Fibroblast of lung (primary cell): ENCODE measurements around the gene XXYLT1. TPM values are rescaled to one million over a fixed set of nuclear protein-coding genes. Genes with fewer than 3 reads are reported as not detected.

ENCODE experiments used
- DNase-seq, 2 donors: peaks; one replicate each; pipeline versions ENCODE4 v3.0.0 to v3.0.0-alpha.2; 2010; ENCODE audit warnings: low read depth in 2 of 2
- H2AFZ ChIP-seq: 2 replicates; pipeline ENCODE4 v1.5.1; 2012; ENCODE audit warnings: low read length, control low read depth, inconsistent platforms
- H3K27ac ChIP-seq: 2 replicates; pipeline ENCODE4 v1.5.1; 2011; ENCODE audit warnings: low read length, control low read depth; ENCODE audit not compliant: insufficient read depth
- H3K27me3 ChIP-seq: 2 replicates; pipeline ENCODE4 v1.5.1; 2011; ENCODE audit warnings: mild to moderate bottlenecking, low read length; ENCODE audit not compliant: control insufficient read depth, insufficient read depth
- H3K36me3 ChIP-seq: 2 replicates; pipeline ENCODE4 v1.5.1; 2011; ENCODE audit warnings: low read length; ENCODE audit not compliant: control insufficient read depth, insufficient read depth
- H3K4me1 ChIP-seq: 2 replicates; pipeline ENCODE4 v1.5.1; 2011; ENCODE audit warnings: low read length; ENCODE audit not compliant: control insufficient read depth, insufficient read depth; ENCODE audit errors: extremely low read depth
- H3K4me2 ChIP-seq: 2 replicates; pipeline ENCODE4 v1.5.1; 2011; ENCODE audit warnings: low read length, control low read depth; ENCODE audit not compliant: insufficient read depth; ENCODE audit errors: extremely low read depth
- H3K4me3 ChIP-seq, 4 experiments: fragments of 200-600 bp in 1 of 4; sonication (generic) in 1 of 4; replicated peaks in 1 of 4; 2 replicates each; pipeline ENCODE4 v1.5.1; 2011 to 2016; ENCODE audit warnings: low read length in 4 of 4, low read depth in 3 of 4, mild to moderate bottlenecking in 3 of 4, control low read depth in 2 of 4, inconsistent platforms in 1 of 4, mixed read lengths in 1 of 4; ENCODE audit not compliant: insufficient read depth in 1 of 4; ENCODE audit errors: control extremely low read depth in 1 of 4
- H3K79me2 ChIP-seq: 2 replicates; pipeline ENCODE4 v1.5.1; 2012; ENCODE audit warnings: mild to moderate bottlenecking, low read length, inconsistent platforms; ENCODE audit not compliant: control insufficient read depth, insufficient read depth
- H3K9ac ChIP-seq: 2 replicates; pipeline ENCODE4 v1.5.1; 2011; ENCODE audit warnings: mild to moderate bottlenecking, low read length, control low read depth; ENCODE audit not compliant: insufficient read depth
- H3K9me3 ChIP-seq: 2 replicates; pipeline ENCODE4 v1.5.1; 2012; ENCODE audit warnings: low read depth, low read length; ENCODE audit not compliant: control insufficient read depth, insufficient read depth
- H4K20me1 ChIP-seq: 2 replicates; pipeline ENCODE4 v1.5.1; 2011; ENCODE audit warnings: low read length; ENCODE audit not compliant: control insufficient read depth, insufficient read depth; ENCODE audit errors: extremely low read depth
- EZH2 ChIP-seq: IDR thresholded peaks from 2 replicates; pipeline ENCODE4 v1.5.1; 2012; ENCODE audit warnings: low read length, control low read depth, mild to moderate bottlenecking; ENCODE audit errors: missing control alignments
- polyA plus RNA-seq, 2 donors: library from polyadenylated mRNA; depleted of rRNA in 1 of 2; stranded (reverse) in 1 of 2; unstranded in 1 of 2; fragments of >200 nt; gene quantifications; 2 replicates each; pipeline ENCODE4 v1.2.1, GENCODE V29; 2011 to 2012; ENCODE audit warnings: missing spikeins in 1 of 2
- total RNA-seq: library from RNA; depleted of rRNA; stranded (reverse); fragments of >200 nt; gene quantifications from 2 replicates; pipeline ENCODE4 v1.2.1, GENCODE V29; 2014
- TF ChIP-seq, protein P1 (sequence below), 2 donors: IDR thresholded peaks in 1 of 2; conservative IDR thresholded peaks in 1 of 2; 1 replicate in 1 of 2; 2 replicates in 1 of 2; pipeline ENCODE4 v1.5.1; 2011 to 2012; ENCODE audit warnings: low read length in 2 of 2, control low read depth in 1 of 2, inconsistent platforms in 1 of 2, low read depth in 1 of 2, mild to moderate bottlenecking in 1 of 2

The XXYLT1 gene
- total and polyA plus RNA-seq, 2 donors (not counting 1 experiment from before 2014, with no cell fraction given): 12.4 to 18.5 TPM

DNA sequence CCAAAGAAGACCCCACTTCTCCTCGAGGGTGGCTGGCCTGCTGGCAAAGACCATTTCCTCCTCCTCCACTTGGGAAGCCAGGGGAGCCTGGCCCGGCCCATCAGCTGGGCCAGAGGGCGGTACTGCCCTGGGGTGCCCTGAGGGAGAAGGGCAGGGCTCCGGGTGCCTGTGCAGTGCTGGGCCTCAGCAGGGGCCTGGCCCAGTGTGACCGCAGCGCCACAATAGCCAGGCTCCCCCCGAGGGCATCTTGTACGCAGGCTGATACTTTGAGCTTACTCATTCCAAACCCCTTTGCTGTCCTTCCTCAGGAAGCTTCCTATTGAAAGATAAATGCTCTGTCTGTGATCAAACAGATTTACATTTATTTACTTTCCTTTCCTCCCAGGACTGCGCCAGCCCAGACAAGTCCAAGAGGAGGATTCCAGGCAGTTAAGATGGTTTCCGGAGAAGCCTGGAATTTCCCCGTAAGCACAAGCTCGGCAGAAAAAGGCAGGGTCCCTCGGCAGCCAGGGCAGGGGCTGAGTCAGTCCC, 240.1 kb downstream of the XXYLT1 start:
- H3K79me2 ChIP-seq: no peaks in the 10 kb centered on the region
- TF ChIP-seq, protein P1, sequence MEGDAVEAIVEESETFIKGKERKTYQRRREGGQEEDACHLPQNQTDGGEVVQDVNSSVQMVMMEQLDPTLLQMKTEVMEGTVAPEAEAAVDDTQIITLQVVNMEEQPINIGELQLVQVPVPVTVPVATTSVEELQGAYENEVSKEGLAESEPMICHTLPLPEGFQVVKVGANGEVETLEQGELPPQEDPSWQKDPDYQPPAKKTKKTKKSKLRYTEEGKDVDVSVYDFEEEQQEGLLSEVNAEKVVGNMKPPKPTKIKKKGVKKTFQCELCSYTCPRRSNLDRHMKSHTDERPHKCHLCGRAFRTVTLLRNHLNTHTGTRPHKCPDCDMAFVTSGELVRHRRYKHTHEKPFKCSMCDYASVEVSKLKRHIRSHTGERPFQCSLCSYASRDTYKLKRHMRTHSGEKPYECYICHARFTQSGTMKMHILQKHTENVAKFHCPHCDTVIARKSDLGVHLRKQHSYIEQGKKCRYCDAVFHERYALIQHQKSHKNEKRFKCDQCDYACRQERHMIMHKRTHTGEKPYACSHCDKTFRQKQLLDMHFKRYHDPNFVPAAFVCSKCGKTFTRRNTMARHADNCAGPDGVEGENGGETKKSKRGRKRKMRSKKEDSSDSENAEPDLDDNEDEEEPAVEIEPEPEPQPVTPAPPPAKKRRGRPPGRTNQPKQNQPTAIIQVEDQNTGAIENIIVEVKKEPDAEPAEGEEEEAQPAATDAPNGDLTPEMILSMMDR (conservative IDR thresholded peaks at IDR 0.05 in 1 of 2, IDR thresholded peaks at IDR 0.05 in 1 of 2; ENCODE audit: low read depth in 1 of 2, low read length in 2 of 2): no peak
- TF ChIP-seq EZH2: no peak
- H2AFZ ChIP-seq: no peak overlapping the region
- H3K36me3 ChIP-seq: no peaks in the 10 kb centered on the region
- H3K9ac ChIP-seq: no peak overlapping the region
- no peak overlapping the region for H3K27ac ChIP-seq
- peak in 1 of 2 donors; percentile 13 for DNase-seq
- H3K4me3 ChIP-seq: no peak overlapping the region
- no peaks in the 10 kb centered on the region for H3K9me3 ChIP-seq
- no peaks in the 10 kb centered on the region for H3K27me3 ChIP-seq
- H3K4me1 ChIP-seq: no peaks in the 10 kb centered on the region
- H4K20me1 ChIP-seq: no peaks in the 10 kb centered on the region
- H3K4me2 ChIP-seq: no peak overlapping the region

DNA sequence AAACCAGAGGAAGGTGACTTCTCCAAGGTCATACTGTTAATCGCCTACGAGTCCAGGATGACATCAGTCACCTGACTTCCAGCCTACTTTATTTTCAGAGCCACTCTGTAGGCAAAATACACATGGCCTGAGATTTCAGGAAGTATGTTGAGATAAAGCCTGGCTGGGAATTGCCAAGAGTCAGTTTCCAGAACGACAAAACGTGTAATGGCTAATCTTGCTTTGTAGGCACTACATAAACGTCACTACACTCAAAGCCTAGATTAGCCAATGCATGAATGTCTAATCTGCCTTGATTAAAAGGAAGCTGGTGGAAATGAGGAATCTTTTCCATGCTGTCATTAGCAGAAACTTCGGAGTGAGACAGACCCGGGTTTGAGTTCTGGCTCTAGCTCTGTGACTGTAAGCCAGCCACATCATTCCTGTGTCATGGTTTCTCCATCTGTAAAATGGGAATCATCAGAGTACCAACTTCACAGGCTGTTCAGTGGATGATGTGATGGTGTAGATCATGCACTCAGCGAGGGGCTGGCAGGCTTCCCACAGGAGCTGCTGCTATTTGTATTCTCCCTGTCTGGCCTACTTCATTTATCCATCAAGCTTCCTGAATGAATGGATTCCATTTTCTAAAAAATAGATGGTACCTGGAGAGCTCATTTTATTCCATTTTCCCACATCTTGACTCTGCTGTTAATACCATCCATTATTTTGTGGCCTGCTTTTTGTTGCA, 241.9 kb downstream of the XXYLT1 start:
- no peak overlapping the region for H3K9ac ChIP-seq
- no peaks in the 10 kb centered on the region for H3K79me2 ChIP-seq
- H3K4me1 ChIP-seq: no peaks in the 10 kb centered on the region
- H3K4me3 ChIP-seq: no peak overlapping the region
- no peaks in the 10 kb centered on the region for H3K36me3 ChIP-seq
- H2AFZ ChIP-seq: no peak overlapping the region
- H3K27me3 ChIP-seq: no peaks in the 10 kb centered on the region
- no peak overlapping the region for H3K4me2 ChIP-seq
- TF ChIP-seq, protein P1 (conservative IDR thresholded peaks at IDR 0.05 in 1 of 2, IDR thresholded peaks at IDR 0.05 in 1 of 2; ENCODE audit: low read depth in 1 of 2, low read length in 2 of 2): no peak
- TF ChIP-seq EZH2: no peak
- DNase-seq: peak in 1 of 2 donors; percentile 2
- no peak overlapping the region for H3K27ac ChIP-seq
- no peaks in the 10 kb centered on the region for H4K20me1 ChIP-seq
- H3K9me3 ChIP-seq: no peaks in the 10 kb centered on the region

DNA sequence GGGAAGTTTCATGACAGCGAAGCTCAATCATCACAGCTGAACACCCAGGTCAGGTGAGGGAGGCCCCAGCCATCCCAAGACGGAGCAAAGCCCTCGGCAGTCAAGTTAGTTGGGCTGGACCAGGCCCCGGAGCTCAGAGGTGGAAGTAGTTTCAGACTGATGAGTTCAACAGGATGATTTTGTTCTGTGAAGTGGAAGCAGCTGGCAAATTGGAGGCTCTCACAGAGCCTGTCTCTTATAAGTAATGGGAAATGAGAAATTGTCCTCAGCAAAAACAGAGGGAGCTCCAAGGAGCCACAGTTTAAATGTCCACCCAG, 245.1 kb downstream of the XXYLT1 start:
- no peaks in the 10 kb centered on the region for H3K36me3 ChIP-seq
- H3K9ac ChIP-seq: no peak overlapping the region
- H3K79me2 ChIP-seq: no peaks in the 10 kb centered on the region
- peaks cover 2% of the 10 kb centered on the region for H3K27me3 ChIP-seq
- H3K9me3 ChIP-seq: no peaks in the 10 kb centered on the region
- H3K4me2 ChIP-seq: no peak overlapping the region
- DNase-seq: no peak
- H3K4me3 ChIP-seq: no peak overlapping the region
- H3K27ac ChIP-seq: no peak overlapping the region
- H3K4me1 ChIP-seq: no peaks in the 10 kb centered on the region
- H4K20me1 ChIP-seq: no peaks in the 10 kb centered on the region
- TF ChIP-seq, protein P1 (conservative IDR thresholded peaks at IDR 0.05 in 1 of 2, IDR thresholded peaks at IDR 0.05 in 1 of 2; ENCODE audit: low read depth in 1 of 2, low read length in 2 of 2): no peak
- TF ChIP-seq EZH2: no peak
- no peak overlapping the region for H2AFZ ChIP-seq
